Activated T-helper 1 cell treated with anti-CD3 and anti-CD28 coated beads, Interleukin-2, amount 50 U/mL, for 16 hours (primary cell): ENCODE measurements around the gene IL36RN.
"Not testable (repeated sequence)": the region's sequence is repeated elsewhere in the genome, so short reads cannot be mapped to it uniquely, and the experiment has no call there.

Experiments
- DNase-seq, 2 donors: peaks; one replicate each; pipeline ENCODE4 v3.0.0-alpha.2; 2020; ENCODE audit warnings: low read depth in 1 of 2, low spot score in 1 of 2

Gene IL36RN

DNA sequence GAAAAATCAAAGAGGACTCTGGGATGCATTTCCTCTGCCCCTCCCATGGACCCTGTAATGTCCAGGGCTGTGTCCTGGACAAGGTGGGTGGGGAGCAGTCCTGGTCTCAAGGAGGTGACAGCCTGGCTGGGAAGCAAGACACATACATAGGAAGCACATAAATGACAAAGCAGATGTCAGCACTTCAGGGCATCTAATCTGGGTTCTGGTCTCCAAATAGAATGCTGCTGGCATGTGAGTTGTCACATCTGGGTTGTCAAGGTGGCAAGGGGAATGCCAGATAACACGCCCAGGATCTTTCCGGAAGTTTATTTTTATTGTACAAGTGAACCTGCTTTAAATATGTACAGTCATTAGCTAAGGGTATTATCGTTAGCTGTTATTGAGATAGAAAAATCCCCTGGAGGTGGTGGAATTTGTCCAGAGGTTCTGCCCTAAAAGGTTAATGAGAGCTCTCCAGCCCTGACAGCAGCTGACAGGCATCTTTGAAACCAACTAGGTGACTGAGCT lies 14.4 kb downstream of the IL36RN start:
- DNase-seq: no peak

GRCh38 chr2:113075030-113075429 lies 16.0 kb downstream of the IL36RN start:
- no peak for DNase-seq

DNA sequence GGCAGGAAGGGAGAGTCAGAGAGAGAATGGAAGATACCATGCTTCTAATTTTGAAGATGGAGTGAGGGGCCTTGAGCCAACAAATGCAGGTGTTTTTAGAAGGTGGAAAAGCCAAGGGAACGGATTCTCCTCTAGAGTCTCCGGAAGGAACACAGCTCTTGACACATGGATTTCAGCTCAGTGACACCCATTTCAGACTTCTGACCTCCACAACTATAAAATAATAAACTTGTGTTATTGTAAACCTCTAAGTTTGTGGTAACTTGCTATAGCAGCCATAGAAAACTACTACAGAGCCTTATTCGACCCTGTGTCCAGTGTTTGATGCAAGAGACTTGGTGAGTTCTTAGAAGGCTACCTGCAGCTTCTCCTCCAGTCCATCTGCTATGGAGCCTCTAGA lies 16.6 kb downstream of the IL36RN start:
- no peak for DNase-seq

GRCh38 chr2:113076954-113077669 lies 18.1 kb downstream of the IL36RN start:
- no peak for DNase-seq

- DNase-seq: no peak
Observed at GRCh38 chr2:113077921-113078320, 18.9 kb downstream of the IL36RN start.

GRCh38 chr2:113078350-113078839 lies 19.4 kb downstream of the IL36RN start:
- no peak for DNase-seq

- no peak for DNase-seq
Observed at GRCh38 chr2:113079131-113079530, 20.1 kb downstream of the IL36RN start.

- peak in 1 of 2 donors; percentile 20 for DNase-seq
Observed at GRCh38 chr2:113080134-113080533, 21.1 kb downstream of the IL36RN start.

- DNase-seq: no peak
Observed at GRCh38 chr2:113081488-113082210, 22.7 kb downstream of the IL36RN start.

GRCh38 chr2:113083296-113083695 lies 24.3 kb downstream of the IL36RN start:
- no peak for DNase-seq

- no peak for DNase-seq
Observed at GRCh38 chr2:113084249-113085000, 25.4 kb downstream of the IL36RN start.

DNA sequence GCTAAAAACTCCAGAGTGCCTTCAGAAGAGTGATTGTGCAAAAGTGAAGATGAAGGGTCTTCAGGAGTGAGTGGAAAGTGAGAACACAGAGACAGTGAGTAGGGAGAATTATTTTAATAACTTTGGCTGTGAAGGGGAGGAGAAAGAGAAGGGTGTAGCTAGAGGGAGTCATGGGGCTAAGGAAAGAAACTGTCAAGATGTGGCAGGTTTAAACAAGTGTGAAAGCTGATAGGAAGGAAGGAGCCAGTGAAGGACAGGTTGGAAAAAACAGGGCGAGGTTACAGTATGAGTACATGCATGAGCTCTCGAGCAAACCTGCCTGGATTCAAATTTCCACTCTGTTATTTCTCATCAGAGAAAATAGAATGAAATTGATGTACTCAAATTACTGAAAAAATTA lies 26.5 kb downstream of the IL36RN start:
- DNase-seq: no peak

DNA sequence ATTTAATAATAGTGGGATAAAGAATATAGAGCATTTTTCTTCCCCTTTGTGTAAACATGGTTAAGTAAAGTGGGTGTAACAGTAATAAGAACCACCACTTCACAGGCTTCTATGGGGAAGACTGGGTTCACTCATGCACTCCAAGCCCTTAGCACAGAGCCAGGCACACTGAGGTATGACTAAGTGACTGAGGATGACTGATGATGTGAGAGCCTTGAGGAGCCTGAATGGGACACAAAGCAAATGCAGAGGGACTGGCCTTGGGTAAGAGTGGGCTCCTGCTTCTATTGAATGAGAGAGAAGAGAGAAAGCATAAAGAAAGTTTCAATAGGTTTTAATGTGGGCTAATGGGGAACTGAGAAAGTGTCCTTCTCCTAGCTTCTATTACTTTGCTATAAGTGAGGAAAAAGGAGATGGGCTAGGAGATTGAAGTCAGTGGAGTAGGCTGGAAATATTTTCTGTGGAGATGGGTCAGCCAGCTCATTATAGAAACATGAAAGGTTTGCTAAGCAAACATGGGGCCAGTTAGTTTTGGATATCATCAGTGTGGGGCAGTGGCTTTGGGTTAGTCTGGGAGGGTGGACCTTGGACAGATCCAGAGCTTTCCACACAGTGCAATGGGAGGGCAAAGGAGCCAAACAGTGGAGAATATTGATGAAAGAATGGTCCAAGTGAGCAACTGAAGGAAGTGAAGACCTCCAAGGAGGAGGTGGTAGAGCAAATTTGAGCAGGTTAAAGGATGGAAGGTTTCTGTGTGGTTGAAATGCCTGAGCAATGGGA lies 29.4 kb downstream of the IL36RN start:
- no peak for DNase-seq

DNA sequence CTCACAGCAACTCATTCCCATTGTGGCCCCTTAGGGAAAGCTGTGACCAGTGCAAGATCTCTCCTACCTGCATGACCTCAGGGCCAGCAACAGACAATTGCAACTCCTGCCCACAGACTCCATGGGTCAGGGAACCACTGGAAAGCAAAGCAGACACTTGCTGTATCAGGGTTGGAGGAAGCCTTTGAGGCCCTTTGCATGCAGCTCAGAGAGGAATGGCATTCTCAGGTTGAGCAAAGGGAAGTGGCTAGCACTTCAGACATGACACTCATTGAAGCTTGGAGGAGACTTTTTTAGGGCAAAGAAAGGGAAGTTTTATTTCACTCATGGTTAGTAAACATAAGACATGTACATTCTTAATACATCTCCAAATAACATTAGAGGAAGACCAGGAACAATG lies 30.9 kb downstream of the IL36RN start:
- no peak for DNase-seq

- no peak for DNase-seq
Observed at GRCh38 chr2:113091231-113091896, 32.4 kb downstream of the IL36RN start.

- DNase-seq: no peak
Observed at GRCh38 chr2:113092864-113093612, 34.0 kb downstream of the IL36RN start.

- DNase-seq: no peak
Observed at GRCh38 chr2:113093613-113093977, 34.6 kb downstream of the IL36RN start.

DNA sequence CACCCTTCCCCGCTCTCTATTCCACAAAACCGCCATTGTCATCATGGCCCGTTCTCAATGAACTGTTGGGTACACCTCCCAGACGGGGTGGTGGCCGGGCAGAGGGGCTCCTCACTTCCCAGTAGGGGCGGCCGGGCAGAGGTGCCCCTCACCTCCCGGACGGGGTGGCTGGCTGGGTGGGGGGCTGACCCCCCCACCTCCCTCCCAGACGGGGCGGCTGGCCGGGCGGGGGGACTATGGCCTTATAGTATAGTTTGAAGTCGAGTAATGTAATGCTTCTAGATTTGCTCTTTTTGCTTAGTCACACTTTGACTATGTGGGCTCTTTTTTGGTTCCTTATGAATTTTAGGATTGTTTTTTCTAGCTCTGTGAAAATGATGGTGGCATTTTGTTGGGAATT lies 37.3 kb downstream of the IL36RN start:
- DNase-seq: not testable (repeated sequence)

- not testable (repeated sequence) for DNase-seq
Observed at GRCh38 chr2:113096842-113097618, 38.0 kb downstream of the IL36RN start.
